ENCODE data around the gene C2orf74.
"Not testable (repeated sequence)": the region's sequence is repeated elsewhere in the genome, so short reads cannot be mapped to it uniquely, and the experiment has no call there.

Gene C2orf74
- 0.25 to 0.92 (median 0.77) reads per million in 3 experiments for total RNA-seq

DNA sequence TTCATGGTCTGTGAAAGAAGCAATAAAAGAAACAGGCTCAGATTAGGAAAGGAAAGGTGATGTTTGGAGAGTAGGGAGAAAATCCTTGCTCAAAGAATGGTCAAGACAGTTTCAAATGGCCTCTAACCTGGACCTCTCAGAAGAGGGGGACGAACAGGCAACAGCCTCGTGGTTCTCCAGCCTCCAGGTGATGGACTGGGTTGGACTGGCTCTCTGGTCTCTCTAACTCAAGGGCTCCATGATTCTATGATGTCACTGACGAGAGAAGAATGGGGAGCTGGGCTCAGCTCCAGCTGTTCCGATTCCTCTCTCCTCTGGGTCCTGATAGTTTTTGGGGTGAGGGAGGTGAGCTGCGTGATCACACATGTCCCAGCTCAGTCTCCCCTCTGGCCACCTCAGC lies at the start of gene C2orf74:
C2orf74 (plus strand) TSS at position 301 of the 400 bp plus-strand sequence. CDS start 327 bp downstream, outside the sequence.
- DNase-seq: no peak

DNA sequence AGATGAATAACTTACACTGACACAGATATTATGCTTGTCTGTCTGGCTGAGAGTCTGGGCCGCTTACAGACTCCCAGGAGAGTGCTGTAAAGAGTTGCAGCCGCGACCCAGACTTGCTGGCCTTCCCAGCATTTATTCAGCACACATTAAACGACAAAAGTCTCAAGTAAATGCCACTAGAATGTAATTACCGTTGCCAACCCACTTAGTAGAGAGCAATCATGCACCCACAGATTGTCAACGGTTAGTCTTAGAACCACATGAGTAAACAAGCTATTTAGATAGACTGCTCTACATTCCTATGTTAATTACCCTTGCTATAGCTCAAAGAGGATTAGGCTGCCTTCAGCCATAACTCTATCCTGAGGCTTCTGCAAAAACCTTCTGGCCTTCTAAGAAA lies 47.8 kb upstream of the C2orf74 start:
- DNase-seq: no peak

DNA sequence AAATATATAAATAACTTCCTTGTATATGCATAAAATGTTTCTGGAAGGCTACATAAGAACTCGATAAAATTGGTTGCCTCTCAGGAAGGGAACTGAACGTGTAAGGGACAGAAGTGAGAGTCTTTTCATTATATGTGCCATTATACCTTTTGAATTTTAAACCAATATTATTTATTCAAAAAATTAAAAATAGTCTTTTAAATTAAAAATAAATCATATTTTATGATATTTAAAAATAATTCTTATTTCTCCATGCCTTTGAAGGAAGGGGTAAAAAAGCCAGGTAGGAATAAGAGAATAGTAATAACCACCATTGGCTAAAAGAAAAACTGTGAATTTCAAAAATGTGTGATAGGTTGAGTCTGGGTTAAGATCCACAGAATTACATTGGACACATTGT lies 45.7 kb upstream of the C2orf74 start:
- no peak for DNase-seq

DNA sequence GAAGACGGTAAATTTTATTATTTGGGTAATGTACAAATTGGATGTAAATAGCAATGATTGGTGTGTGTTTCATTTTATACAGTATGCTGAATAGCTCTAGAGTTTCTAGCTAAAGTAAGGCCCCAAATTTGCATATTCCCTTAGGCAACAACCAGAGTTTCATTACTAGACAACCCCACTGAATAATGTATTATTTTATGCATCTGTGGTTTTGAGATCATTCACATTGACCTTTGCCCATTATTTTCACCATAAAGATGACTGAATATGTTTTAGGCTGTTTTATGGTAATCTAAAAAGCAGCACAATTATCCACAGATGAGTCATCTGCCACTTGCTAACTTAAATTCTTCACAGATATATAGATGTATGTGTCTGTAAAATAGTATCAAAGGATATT lies 44.5 kb upstream of the C2orf74 start:
- no peak for DNase-seq

- DNase-seq: no peak
Measured at GRCh38 chr2:61125123-61125710, 36.8 kb upstream of the C2orf74 start.

DNA sequence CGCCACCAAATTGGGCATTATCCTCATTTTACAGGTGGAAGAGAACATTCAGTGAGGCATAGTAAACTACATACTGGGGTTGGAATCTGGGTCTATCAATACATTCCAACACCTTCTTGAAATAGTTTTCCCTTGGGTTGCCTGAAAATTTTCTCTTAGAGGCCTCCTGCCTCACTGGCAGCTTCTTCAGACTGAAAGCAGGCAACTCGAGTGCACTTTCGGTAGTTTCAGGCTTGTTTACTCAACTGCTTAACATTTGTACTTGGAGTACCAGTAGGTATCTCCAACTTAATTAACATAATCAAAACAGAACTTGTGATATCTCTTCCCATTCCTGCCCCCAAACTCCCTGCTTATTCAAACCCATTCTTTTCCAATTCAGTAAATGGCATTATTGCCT lies 36.2 kb upstream of the C2orf74 start:
- DNase-seq: no peak

DNA sequence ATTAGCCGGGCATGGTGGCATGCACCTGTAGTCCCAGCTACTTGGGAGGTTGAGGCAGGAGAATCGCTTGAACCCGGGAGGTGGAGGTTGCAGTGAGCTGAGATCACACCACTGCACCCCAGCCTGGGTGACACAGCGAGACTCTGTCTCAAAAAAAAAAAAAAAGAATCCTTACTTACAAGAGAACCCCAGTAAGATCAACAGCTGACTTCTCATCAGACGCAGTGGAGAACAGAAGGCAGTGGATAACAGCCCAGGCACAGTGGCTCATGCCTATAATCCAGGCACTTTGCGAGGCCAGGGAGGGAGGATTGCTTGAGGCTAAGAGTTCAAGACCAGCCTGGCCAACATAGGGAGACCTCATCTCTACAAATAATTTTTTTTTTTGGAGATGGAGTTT lies 33.9 kb upstream of the C2orf74 start:
- not testable (repeated sequence) for DNase-seq

GRCh38 chr2:61134141-61134540 lies 27.8 kb upstream of the C2orf74 start:
- no peak for DNase-seq

- no peak for DNase-seq
Measured at GRCh38 chr2:61135510-61135909, 26.5 kb upstream of the C2orf74 start.

- no peak for DNase-seq
Measured at GRCh38 chr2:61138859-61139258, 23.1 kb upstream of the C2orf74 start.

DNA sequence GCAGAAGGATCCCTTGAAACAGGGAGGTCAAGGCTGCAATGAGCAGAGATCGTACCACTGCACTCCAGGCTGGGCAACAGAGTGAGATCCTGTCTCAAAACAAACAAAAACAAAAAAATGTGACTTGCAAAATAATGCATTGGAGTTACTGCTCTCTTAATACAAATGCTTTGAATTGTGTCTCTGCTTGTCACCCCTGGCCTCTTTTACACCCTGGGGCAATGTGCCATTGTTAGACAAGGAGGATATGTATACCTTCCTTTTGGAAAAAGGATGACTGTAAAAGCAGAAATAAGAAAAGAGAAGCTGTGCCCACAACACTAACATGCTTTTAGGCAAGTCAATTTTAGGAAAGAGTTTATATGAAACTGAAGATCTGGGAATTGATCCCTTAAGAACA lies 20.8 kb upstream of the C2orf74 start:
- no peak for DNase-seq

DNA sequence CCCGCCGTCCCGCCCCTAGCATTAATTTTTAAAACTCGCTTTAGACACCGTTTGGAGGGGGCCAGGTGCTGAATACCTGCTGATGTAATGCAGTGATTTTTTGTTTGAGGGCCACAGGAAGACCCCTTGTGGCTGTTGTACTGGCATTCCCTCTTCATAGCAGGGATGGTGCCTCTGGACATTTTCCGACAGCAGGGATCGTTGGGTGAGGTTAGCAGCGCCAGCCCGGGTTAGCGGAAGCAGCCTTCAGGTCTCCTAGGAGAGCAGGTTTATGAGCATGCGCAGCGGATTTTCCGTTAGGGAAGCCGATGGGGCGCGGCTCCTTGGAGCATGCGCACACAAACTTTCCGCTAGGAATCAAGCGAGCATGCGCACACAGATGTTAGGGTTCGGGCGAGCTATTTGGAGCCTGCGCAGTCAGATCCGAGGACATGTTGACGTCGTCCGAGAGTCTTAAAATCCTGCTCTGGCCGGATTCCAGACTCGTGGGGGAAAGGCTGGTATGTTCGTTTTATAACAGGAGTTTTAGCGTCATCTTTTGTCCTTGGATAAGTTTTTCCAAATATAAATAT lies 17.2 kb upstream of the C2orf74 start:
- DNase-seq: peak; percentile 89

- DNase-seq: no peak
Measured at GRCh38 chr2:61145990-61146389, 16.0 kb upstream of the C2orf74 start.

DNA sequence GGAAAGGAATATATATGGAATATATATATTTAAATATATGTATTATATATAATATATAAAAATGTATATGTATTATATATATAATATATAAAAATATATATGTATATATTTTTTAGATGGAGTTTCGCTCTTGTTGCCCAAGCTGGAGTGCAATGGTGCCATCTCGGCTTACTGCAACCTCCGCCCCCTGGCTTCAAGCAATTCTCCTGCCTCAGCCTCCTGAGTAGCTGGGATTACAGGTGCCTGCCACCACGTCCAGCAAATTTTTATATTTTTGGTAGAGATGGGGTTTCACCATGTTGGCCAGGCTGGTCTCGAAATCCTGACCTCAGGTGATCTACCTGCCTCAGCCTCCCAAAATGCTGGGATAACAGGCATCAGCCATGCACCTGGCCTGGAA lies 13.9 kb upstream of the C2orf74 start:
- not testable (repeated sequence) for DNase-seq

- DNase-seq: no peak
Measured at GRCh38 chr2:61149074-61149473, 12.9 kb upstream of the C2orf74 start.

GRCh38 chr2:61151436-61151835 lies 10.6 kb upstream of the C2orf74 start:
- DNase-seq: no peak

GRCh38 chr2:61157371-61158003 lies 4.5 kb upstream of the C2orf74 start:
- no peak for DNase-seq

DNA sequence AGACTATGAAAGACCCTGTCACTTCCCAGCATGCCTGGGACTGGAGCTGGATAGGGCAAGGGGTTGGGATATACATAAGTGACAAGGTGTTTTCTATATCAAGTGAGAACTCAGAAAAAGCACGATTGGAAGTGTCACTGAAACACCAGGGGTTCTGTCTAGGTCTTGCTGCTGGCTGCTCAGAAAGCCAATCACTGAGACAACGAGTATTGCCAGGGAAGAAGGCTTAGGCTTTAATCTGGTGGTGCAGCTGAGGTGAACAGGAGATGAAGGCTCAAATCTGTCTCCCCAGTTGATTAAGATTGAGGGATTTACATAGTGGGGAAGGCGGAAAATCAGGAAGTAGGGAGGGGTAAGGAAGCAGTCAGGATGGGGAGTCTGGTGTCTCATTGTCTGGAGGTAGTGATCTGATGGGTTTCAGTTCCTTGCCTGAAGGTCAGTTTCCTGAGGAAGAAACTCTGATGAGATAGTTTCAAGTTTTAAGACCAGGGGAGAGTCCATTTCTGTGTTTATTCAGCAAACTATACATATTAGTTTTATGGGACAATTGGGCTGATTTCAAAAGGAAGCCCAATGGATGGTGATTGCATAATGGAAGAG lies 3.5 kb upstream of the C2orf74 start:
- DNase-seq: no peak

DNA sequence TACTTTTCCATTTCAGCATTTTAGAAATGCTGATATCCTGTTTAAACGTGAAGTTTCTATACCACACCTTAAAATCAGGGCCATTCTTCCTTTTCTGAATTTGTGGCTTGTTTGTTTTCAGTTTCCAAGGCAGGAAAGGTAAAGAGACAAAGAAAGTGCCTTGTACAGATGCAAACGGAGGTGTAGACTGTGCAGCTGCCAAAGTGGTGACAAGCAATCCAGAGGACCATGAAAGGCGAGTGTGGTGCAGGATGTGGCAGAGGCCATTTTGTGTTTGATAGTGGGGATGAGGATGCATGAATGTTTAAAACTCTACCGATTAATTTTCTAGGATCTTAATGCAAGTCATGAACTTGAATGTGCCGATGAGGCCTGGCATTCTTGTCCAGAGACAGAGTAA lies 733 bp downstream of the C2orf74 start:
- DNase-seq: no peak

GRCh38 chr2:61165082-61165481 lies 3.1 kb downstream of the C2orf74 start:
- DNase-seq: not testable (repeated sequence)

- no peak for DNase-seq
Measured at GRCh38 chr2:61165946-61166345, 4.0 kb downstream of the C2orf74 start.

DNA sequence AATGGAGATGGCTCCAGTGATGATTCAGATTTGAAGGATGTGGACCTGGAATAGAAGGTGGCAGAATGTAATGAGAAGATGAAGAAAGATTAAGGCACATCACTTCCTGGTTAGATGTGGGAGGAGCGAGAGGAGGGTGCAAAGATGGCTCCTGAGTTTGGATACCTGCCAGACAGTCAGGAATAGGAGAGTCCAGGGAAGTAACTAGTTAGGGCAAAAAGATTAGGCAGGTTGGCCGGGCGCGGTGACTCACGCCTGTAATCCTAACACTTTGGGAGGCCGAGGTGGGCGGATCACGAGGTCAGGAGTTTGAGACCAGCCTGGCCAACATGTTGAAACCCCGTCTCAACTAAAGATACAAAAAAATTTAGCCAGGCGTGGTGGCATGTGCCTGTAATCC lies 5.6 kb downstream of the C2orf74 start:
- DNase-seq: no peak

DNA sequence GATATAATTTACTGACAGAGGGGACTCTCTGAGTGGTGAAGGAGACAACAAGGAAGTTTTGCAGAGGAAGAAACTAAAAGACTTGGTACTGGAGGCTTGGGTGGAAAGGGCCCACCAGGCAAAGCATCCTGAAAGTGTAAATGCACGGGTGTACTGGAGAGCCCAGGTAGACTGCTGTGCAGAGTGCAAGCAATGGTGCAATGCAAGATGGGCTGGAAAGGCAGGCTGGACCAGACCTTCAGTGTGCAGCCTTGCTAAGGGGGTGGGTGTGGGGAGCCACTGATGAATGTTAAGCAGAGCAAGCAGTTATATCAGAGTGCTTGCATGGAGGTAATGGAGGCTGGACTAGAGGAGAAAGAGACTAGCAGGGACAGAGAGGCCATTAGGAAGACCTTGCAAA lies 10.7 kb downstream of the C2orf74 start:
- DNase-seq: no peak

- DNase-seq: no peak
Measured at GRCh38 chr2:61173116-61173515, 11.1 kb downstream of the C2orf74 start.
